PC-3 (cell line): Measurements from ENCODE around the gene PAOX. TPM values are rescaled to one million over a fixed set of nuclear protein-coding genes. Genes with fewer than 3 reads are reported as not detected.
"Not testable (repeated sequence)": the region's sequence is repeated elsewhere in the genome, so short reads cannot be mapped to it uniquely, and the experiment has no call there.

Source experiments
- ATAC-seq: fragments of 200-7000 bp; cut with Tn5 transposase; 2 replicates; pipeline ENCODE4 v1.9.1; 2020; ENCODE audit warnings: mild to moderate bottlenecking, moderate library complexity
- BruUV-seq: library from RNA; stranded (reverse); fragments of 400-500 nt; replicated peaks from 2 replicates; lab custom pipeline; 2021; lab: Mats Ljungman, UMichigan
- CTCF ChIA-PET: fragments of 300-600 bp; sonication (Branson Sonifier 250); formaldehyde crosslinking; loops from one replicate; lab custom pipeline; 2022; ENCODE audit warnings: antibody characterized with exemption; lab: Charles Lee
- POLR2A ChIA-PET: fragments of 300-600 bp; sonication (Branson Sonifier 250); formaldehyde crosslinking; loops from one replicate; lab custom pipeline; 2022; ENCODE audit warnings: antibody characterized with exemption; ENCODE audit not compliant: unreplicated experiment; lab: Charles Lee
- DNase-seq: peaks from one replicate; pipeline ENCODE4 v3.0.0-alpha.2; 2015
- H2AFZ ChIP-seq: fragments of 300-600 bp; sonication (generic); 2 replicates; pipeline ENCODE4 v1.6.0; 2016; ENCODE audit warnings: antibody characterized with exemption, low read length
- H3F3A ChIP-seq: fragments of 300-600 bp; sonication (generic); one replicate; pipeline ENCODE4 v1.6.0; 2017; ENCODE audit warnings: antibody characterized with exemption, low read length, control low read depth, mild to moderate bottlenecking; ENCODE audit not compliant: unreplicated experiment
- H3K27ac ChIP-seq: fragments of 300-600 bp; sonication (generic); 2 replicates; pipeline ENCODE4 v1.5.1; 2016; ENCODE audit warnings: mild to moderate bottlenecking, low read length
- H3K27me3 ChIP-seq: fragments of 300-600 bp; sonication (generic); 2 replicates; pipeline ENCODE4 v1.6.1; 2016; ENCODE audit warnings: low read length, mixed read lengths
- H3K36me3 ChIP-seq: fragments of 300-600 bp; sonication (generic); 2 replicates; pipeline ENCODE4 v1.6.1; 2016; ENCODE audit warnings: low read depth, mixed run types, low read length, mixed read lengths
- H3K4me1 ChIP-seq: fragments of 300-600 bp; sonication (generic); 2 replicates; pipeline ENCODE4 v1.5.1; 2016; ENCODE audit warnings: low read length; ENCODE audit not compliant: insufficient read depth
- H3K4me2 ChIP-seq: fragments of 300-600 bp; sonication (generic); 2 replicates; pipeline ENCODE4 v1.6.0; 2016; ENCODE audit warnings: low read length
- H3K4me3 ChIP-seq: fragments of 300-600 bp; sonication (generic); 2 replicates; pipeline ENCODE4 v1.5.1; 2016; ENCODE audit warnings: mild to moderate bottlenecking, low read length, mixed read lengths
- H3K79me2 ChIP-seq: fragments of 300-600 bp; sonication (generic); 2 replicates; pipeline ENCODE4 v1.6.1; 2017; ENCODE audit warnings: low read length, mixed read lengths
- H3K9ac ChIP-seq: fragments of 300-600 bp; sonication (generic); 2 replicates; pipeline ENCODE4 v1.6.0; 2016; ENCODE audit warnings: mild to moderate bottlenecking, low read length
- H3K9me2 ChIP-seq: fragments of 300-600 bp; sonication (generic); replicated peaks from 2 replicates; pipeline ENCODE4 v1.6.1; 2016; ENCODE audit warnings: mixed run types, low read length, mixed read lengths
- H3K9me3 ChIP-seq: fragments of 300-600 bp; sonication (generic); 2 replicates; pipeline ENCODE4 v1.6.1; 2016; ENCODE audit warnings: low read length, mixed read lengths
- H4K20me1 ChIP-seq: fragments of 300-600 bp; sonication (generic); 2 replicates; pipeline ENCODE4 v1.6.1; 2016; ENCODE audit warnings: low read length, mixed read lengths
- EZH2phosphoT487 ChIP-seq: fragments of 300-600 bp; sonication (generic); IDR thresholded peaks from 2 replicates; pipeline ENCODE4 v1.6.1; 2018; ENCODE audit warnings: mild to moderate bottlenecking, antibody characterized with exemption, low read length, borderline replicate concordance
- intact Hi-C: fragments of 100-400 bp; cut with micrococcal nuclease; formaldehyde crosslinking; loops from 2 replicates; pipeline ENCODE4 v1.9.0; 2023
- total RNA-seq: library from RNA; depleted of rRNA; stranded (reverse); fragments of >200 nt; gene quantifications from 2 replicates; pipeline ENCODE4 v1.2.3, GENCODE V29; 2014
- TF ChIP-seq, protein P1 (sequence below): fragments of 300-600 bp; sonication (generic); conservative IDR thresholded peaks from 2 replicates; pipeline ENCODE4 v1.5.1; 2017; ENCODE audit warnings: antibody characterized with exemption, low read depth, mild to moderate bottlenecking, low read length

The PAOX gene
- total RNA-seq, 1 experiment from 2014 or later: 4.1 TPM

DNA sequence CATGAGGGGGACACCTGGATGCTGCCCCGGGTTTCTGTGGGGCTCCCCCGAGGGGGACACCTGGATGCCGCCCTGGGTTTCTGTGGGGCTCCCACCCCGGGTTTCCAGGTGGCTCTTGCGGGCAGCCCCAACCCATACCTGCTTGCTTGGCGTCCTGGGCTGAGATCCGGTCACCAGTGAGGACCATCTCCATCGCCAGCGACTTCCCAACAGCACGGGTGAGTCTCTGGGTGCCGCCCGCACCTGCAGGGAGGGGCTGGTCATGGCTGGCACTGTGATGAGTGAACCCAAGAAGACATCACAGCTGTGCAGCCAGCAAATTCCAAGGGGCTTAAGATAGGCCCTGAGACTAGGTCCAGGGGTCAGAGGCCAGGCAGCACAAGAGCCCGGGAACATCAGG is 12.3 kb upstream of the PAOX start:
- intact Hi-C loops: no loop called here
- Histone ChIP-seq H3K27ac (no peak overlapping the region), H3K36me3 (peaks cover 19% of the 10 kb centered on the region; the same call in 1 of the 2 replicates), H2AFZ (no peak overlapping the region), H4K20me1 (no peaks in the 10 kb centered on the region), H3K4me2 (no peak overlapping the region), H3K4me3 (no peak overlapping the region), H3K9me2 (no peaks in the 10 kb centered on the region), H3K9me3 (no peaks in the 10 kb centered on the region), H3K79me2 (no peaks in the 10 kb centered on the region), H3K27me3 (no peaks in the 10 kb centered on the region), H3K9ac (no peak overlapping the region), H3F3A (no peaks in the 10 kb centered on the region), H3K4me1 (no peaks in the 10 kb centered on the region)
- ATAC-seq: no peak
- BruUV-seq: no TSS peak
- ChIA-PET POLR2A (no interaction called here), CTCF (no interaction called here)
- no peak for DNase-seq
- TF ChIP-seq, protein P1, sequence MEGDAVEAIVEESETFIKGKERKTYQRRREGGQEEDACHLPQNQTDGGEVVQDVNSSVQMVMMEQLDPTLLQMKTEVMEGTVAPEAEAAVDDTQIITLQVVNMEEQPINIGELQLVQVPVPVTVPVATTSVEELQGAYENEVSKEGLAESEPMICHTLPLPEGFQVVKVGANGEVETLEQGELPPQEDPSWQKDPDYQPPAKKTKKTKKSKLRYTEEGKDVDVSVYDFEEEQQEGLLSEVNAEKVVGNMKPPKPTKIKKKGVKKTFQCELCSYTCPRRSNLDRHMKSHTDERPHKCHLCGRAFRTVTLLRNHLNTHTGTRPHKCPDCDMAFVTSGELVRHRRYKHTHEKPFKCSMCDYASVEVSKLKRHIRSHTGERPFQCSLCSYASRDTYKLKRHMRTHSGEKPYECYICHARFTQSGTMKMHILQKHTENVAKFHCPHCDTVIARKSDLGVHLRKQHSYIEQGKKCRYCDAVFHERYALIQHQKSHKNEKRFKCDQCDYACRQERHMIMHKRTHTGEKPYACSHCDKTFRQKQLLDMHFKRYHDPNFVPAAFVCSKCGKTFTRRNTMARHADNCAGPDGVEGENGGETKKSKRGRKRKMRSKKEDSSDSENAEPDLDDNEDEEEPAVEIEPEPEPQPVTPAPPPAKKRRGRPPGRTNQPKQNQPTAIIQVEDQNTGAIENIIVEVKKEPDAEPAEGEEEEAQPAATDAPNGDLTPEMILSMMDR: no peak
- no peak for TF ChIP-seq EZH2phosphoT487

DNA sequence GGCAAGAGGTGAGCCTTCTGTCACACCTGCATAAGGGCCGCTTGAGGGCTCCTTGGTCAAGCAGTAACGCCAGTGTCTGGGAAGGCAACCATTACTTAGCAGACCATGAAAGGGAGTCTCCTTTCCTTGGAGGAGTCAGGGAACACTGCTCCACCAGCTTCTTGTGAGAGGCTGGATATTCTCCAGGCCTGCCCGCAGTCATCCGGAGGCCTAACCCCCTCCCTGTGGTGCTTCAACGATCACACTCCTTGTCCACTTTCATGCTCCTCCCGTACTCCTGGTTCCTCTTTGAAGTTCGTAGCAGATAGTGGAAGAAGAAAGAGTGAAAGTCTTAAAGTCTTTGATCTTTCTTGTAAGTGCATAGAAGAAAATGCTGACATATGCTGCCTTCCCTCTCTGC is 11.6 kb upstream of the PAOX start:
- intact Hi-C loops, ATAC-seq, H3K9me3 ChIP-seq, BruUV-seq, CTCF ChIA-PET, DNase-seq, H3K9me2 ChIP-seq, H4K20me1 ChIP-seq, H3K4me1 ChIP-seq, H3K9ac ChIP-seq, POLR2A ChIA-PET, H3F3A ChIP-seq, H3K27me3 ChIP-seq, H2AFZ ChIP-seq, H3K4me3 ChIP-seq, H3K27ac ChIP-seq, H3K79me2 ChIP-seq, H3K4me2 ChIP-seq: not testable (repeated sequence)
- H3K36me3 ChIP-seq: peaks cover 19% of the 10 kb centered on the region; the same call in 1 of the 2 replicates

DNA sequence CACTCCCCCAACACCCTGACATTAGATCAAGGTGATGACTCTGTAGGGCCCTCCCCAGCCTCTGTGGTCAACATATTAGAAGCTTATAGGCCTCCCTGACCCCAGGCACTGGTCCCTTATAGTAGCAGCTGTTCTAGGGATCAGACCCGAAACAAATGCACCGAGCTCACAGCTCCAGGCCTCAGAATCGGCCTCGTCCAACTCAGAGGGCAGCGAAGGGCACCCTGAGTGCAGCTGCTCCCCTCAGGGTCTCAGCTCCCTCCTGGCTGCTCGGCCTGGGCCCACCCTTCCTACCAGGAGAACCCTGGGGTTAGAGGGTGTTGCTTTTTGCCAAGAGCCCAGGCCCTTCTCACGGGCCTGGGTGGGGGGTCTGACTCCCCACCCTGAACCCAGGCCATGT is 10.9 kb upstream of the PAOX start:
- Histone ChIP-seq H2AFZ (no peak overlapping the region), H3K79me2 (peaks cover 8% of the 10 kb centered on the region; the same call in 1 of the 2 replicates), H3K4me1 (no peaks in the 10 kb centered on the region), H3K27ac (no peak overlapping the region), H4K20me1 (no peaks in the 10 kb centered on the region), H3K9me3 (no peaks in the 10 kb centered on the region), H3K4me3 (no peak overlapping the region), H3K4me2 (no peak overlapping the region), H3K9me2 (no peaks in the 10 kb centered on the region), H3K36me3 (peaks cover 19% of the 10 kb centered on the region; the same call in 1 of the 2 replicates), H3K9ac (no peak overlapping the region), H3K27me3 (no peaks in the 10 kb centered on the region), H3F3A (no peaks in the 10 kb centered on the region)
- ChIA-PET CTCF (no interaction called here), POLR2A (no interaction called here)
- TF ChIP-seq, protein P1: no peak
- no peak for ATAC-seq
- no peak for DNase-seq
- intact Hi-C loops: no loop called here
- BruUV-seq: no TSS peak
